22Rv1 (cell line): ENCODE results near the gene RNF113A.
"Not testable (repeated sequence)": the region's sequence is repeated elsewhere in the genome, so short reads cannot be mapped to it uniquely, and the experiment has no call there.

ENCODE experiments used
- H3K27ac ChIP-seq: fragments of 450-650 bp; 2 replicates; pipeline ENCODE4 v1.5.1; 2017
- ZFX ChIP-seq: fragments of 450-650 bp; IDR thresholded peaks from 2 replicates; pipeline ENCODE4 v1.6.1; 2017; ENCODE audit warnings: antibody characterized with exemption, borderline replicate concordance
- TF ChIP-seq, protein P1 (sequence below): fragments of 450-650 bp; IDR thresholded peaks from 2 replicates; pipeline ENCODE4 v1.5.1; 2017; ENCODE audit warnings: mild to moderate bottlenecking

Gene RNF113A

DNA sequence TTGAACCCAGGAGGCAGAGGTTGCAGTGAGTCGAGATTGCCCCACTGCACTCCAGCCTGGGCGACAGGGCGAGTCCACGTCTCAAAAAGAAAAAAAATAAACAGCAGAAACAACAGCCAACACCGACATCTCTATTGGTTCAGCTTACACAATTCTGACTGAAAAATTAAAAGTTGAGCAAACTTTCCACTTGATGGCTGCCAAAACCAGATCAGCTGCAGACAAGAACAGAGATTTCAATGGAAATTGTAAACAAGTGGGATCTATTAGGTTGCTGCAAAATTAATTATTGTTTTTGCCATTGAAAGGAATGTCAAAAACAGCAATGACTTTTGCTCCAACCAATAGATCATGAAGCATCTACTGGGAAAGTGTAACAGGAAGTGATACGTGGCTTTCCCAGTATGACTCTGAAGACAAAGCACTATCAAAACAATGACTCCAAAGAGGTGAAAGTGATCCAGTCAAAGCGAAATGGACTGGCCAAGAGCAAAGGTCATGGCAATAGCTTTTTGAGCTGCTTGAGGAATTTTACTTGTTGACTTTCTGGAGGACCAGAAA is 45.1 kb downstream of the RNF113A start:
- no peak for TF ChIP-seq ZFX
- TF ChIP-seq, protein P1, sequence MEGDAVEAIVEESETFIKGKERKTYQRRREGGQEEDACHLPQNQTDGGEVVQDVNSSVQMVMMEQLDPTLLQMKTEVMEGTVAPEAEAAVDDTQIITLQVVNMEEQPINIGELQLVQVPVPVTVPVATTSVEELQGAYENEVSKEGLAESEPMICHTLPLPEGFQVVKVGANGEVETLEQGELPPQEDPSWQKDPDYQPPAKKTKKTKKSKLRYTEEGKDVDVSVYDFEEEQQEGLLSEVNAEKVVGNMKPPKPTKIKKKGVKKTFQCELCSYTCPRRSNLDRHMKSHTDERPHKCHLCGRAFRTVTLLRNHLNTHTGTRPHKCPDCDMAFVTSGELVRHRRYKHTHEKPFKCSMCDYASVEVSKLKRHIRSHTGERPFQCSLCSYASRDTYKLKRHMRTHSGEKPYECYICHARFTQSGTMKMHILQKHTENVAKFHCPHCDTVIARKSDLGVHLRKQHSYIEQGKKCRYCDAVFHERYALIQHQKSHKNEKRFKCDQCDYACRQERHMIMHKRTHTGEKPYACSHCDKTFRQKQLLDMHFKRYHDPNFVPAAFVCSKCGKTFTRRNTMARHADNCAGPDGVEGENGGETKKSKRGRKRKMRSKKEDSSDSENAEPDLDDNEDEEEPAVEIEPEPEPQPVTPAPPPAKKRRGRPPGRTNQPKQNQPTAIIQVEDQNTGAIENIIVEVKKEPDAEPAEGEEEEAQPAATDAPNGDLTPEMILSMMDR = no peak
- no peak overlapping the region for H3K27ac ChIP-seq

DNA sequence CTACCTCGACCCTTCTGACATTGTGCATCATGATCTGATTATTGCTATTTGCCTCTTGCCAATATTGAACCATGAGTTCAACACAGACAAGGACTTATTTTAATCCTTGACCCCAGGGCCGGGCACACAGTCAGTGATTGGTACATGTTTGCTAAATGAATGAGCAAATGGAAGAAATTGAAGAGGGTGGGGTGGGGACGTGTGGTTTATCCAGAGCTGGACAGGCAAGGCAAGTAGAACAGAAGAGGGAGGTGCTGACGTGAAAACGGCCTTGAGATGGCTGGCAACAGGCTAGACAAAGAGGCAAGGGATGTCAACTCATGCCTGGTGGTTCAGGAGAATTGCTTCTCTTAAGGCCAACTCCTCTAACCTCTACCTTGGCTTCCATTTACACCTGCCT is 47.3 kb downstream of the RNF113A start:
- not testable (repeated sequence) for H3K27ac ChIP-seq

DNA sequence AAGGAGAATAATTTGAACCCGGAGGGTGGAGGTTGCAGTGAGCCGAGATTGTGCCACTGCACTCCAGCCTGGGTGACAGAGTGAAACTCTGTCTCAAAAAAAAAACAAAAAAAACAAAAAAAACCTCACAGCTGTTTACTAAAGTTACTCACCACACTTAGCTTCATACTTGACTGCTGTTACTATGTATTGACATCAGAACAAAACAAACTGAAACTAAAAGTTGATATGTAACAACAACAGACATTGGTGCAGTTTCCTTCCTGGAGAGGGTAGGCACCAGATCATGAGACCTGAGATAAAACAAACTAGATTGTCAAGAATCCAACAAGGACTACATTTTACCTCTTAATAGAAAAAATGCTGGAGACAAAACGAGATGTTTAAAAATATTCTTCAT is 49.8 kb downstream of the RNF113A start:
- H3K27ac ChIP-seq = not testable (repeated sequence)
